ENCODE measurements around the gene LZTR1.

The LZTR1 gene

DNA sequence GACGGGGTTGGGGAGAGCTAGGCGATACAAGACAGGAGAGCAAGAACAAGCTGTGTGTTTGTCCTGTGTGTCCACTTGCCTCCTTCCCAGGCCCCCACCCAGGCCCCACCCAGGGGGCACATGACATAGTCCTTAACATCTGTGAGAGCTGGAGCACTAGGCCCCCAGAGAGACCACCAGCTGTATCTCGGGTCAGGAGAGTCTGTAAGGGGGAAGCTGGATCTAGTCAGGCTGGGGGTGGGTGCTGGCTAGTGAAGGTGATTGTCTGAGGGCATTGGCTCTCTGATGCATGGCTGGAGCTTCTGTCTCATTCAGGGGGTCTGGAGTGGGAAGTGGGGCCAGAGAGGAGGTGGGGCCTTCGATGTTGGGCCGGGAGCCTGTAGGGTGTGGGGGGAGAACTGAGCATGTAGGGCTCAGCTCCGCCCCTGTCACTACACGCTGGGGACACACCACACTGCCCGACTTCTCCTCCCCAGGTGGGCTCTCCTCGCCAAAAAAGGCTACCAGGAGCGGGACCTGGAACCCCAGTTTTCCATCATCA, 33.4 kb downstream of the LZTR1 start:
- no peak for DNase-seq (ENCODE audit: low read depth in 2 of 2)

GRCh38 chr22:21016644-21017420, 34.7 kb downstream of the LZTR1 start:
- no peak for DNase-seq (ENCODE audit: low read depth in 2 of 2)

DNA sequence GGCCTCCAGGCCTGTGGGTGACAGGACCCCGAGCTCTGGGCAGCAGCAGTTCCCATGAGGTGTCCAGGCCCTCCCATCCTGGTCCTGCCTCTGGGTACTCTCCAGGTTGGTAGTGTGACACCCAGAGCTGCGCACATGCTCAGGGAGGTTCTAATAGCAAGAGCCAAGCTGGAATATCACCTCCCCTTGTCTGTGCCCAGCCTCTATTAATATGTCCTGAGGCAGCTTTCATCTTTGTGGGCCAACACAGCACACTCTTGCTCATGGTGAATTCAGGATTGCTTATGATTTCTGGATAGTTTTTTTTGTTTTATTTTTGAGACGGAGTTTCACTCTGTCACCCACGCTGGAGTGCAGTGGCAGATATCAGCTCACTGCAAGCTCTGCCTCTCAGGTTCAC, 36.2 kb downstream of the LZTR1 start:
- DNase-seq (ENCODE audit: low read depth in 2 of 2): no peak

DNA sequence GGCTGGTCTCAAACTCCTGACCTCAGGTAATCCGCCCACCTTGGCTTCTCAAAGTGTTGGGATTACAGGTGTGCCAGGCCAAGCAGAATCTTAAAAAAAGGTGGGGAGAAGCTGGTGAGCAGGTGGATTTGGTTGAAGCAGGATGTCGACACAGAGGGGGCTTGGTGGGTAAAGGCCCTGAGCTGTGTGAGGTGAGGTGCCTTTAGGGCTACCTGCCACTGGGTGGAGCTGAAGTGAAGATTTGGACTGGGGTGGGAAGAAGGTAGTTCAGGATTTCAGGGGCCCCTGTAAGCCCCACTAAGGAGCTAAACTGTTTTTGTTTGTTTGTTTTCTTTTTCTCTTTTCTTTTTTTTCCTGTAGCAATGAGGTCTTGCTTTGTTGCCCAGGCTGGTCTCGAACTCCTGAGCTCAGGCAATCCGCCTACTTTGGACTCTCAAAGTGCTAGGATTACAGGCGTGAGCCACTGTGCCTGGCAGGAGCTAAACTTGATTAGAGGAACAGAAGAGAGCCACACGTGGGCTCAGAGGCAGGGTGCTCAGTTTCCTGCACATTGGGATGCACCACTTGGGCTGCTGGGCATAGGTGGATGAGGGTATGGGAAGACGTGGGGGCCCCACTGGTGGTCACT, 38.8 kb downstream of the LZTR1 start:
- DNase-seq (ENCODE audit: low read depth in 2 of 2): no peak

GRCh38 chr22:21022507-21022906, 40.4 kb downstream of the LZTR1 start:
- no peak for DNase-seq (ENCODE audit: low read depth in 2 of 2)

- no peak for DNase-seq (ENCODE audit: low read depth in 2 of 2)
These were observed 41.0 kb downstream of the LZTR1 start for GRCh38 chr22:21022955-21023614.

GRCh38 chr22:21025266-21025665, 43.2 kb downstream of the LZTR1 start:
- DNase-seq (ENCODE audit: low read depth in 2 of 2): no peak

- DNase-seq (ENCODE audit: low read depth in 2 of 2): no peak
These were observed 44.0 kb downstream of the LZTR1 start for GRCh38 chr22:21025763-21026755.

DNA sequence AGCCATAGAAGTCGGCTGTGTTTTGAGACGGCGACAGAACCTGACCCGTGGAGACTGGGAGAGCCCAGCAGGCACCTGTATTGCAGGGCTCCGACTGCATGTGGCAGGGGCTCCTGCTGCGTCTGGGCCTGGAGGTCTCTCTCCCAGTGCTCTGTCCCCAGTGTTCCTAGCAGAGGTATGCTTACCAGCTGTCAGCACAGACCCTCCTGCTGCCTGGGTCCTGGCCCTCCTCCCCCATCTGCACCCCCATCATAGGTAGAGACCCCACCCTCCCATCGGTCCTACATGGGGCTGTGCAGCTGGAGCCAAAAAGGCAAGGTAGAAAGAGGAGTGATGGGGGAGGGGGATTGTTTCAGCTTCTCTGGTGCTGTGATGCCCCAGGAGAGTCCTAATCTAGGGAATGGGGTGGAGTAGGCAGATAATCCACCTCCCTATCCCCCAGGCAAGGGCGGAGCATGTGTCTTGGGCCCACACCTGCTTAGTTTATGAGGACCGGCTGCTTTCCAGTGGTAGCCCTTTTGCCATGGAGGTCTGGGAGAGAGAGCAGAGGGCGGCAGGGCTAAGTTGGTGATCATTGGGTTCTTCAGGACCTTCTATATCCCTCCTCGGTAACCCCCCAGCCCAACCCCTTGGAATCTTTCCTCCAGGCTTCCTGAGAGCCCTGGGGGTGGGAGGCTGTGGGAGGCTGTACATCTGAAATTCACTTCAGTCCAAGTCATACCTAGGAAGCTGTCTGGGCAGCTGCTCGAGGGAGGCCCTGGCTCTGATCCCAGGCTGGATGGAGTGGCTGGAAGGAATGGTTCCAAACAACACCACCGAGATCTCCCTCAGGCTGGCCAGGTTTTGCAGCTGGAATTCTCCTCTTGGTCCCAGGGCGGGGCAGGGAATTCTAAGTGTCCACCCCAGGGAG, 44.9 kb downstream of the LZTR1 start:
- DNase-seq (ENCODE audit: low read depth in 2 of 2): no peak

GRCh38 chr22:21028277-21029251, 46.5 kb downstream of the LZTR1 start:
- no peak for DNase-seq (ENCODE audit: low read depth in 2 of 2)

DNA sequence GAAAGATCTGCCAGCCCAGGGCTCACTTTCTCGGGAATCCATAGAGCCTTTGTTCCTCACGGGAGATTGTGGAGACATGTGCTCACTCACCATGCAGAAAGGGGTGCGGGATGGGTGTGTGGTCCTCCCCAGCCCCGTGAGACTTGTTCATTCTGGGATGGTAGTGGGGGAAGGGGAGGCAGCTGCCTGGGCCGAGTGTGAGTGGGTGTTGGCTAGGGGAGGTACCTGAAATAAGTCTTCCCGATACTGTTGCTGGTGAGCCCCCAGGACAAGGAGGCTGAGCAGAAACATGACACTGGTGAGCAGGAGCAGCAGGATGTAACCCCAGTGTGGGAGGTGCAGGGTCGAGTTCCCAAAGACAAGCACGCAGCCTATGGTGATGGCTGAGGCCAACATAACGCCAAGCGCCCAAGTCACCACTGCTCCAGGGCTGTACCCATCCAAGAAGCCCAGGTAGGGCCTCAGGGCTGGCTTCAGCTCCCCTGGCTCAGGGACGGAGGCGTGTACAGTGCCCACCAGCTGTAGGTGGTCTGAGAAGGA, 47.5 kb downstream of the LZTR1 start:
- no peak for DNase-seq (ENCODE audit: low read depth in 2 of 2)

GRCh38 chr22:21030032-21030431, 47.9 kb downstream of the LZTR1 start:
- DNase-seq (ENCODE audit: low read depth in 2 of 2): no peak

DNA sequence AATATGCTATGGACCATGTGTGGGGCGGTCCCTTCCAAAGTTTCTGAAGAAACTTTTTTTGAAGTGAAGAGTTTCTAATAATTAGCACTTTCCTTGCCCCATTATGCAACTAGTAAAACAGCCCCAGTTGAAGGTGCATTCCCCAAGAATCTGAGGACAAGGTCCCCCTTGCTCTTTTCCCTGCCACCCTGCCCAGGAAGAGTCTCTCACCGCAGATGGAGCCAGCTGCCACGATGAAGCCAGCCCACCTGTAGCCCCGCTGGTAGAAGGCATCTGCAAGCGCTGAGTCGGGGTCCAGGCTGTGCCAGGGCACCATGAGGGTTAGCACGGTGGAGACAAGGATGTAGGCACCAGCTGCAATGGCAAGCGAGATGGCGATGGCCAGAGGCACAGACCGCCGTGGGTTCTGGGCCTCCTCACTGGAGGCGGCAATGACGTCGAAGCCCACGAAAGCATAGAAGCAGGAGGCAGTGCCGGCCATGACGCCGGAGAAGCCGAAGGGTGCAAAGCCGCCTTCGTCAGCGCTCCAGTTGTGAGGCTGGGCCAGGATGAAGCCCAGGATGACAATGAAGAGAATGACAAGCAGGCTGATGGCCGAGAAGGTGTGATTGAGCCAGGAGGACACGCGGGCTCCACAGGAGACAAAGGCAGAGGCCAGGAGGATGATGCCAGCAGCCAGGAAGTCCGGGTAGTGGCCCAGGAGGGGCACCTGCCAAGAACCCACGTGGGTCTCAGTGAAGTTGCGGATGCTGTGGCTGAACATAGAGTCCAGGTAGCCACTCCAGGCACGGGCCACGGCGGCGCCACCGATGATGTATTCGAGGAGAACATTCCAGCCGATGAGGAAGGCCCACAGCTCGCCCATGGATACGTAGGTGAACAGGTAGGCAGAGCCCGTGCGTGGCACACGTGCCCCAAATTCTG, 48.8 kb downstream of the LZTR1 start:
- no peak for DNase-seq (ENCODE audit: low read depth in 2 of 2)

GRCh38 chr22:21031545-21032036, 49.5 kb downstream of the LZTR1 start:
- DNase-seq (ENCODE audit: low read depth in 2 of 2): no peak

DNA sequence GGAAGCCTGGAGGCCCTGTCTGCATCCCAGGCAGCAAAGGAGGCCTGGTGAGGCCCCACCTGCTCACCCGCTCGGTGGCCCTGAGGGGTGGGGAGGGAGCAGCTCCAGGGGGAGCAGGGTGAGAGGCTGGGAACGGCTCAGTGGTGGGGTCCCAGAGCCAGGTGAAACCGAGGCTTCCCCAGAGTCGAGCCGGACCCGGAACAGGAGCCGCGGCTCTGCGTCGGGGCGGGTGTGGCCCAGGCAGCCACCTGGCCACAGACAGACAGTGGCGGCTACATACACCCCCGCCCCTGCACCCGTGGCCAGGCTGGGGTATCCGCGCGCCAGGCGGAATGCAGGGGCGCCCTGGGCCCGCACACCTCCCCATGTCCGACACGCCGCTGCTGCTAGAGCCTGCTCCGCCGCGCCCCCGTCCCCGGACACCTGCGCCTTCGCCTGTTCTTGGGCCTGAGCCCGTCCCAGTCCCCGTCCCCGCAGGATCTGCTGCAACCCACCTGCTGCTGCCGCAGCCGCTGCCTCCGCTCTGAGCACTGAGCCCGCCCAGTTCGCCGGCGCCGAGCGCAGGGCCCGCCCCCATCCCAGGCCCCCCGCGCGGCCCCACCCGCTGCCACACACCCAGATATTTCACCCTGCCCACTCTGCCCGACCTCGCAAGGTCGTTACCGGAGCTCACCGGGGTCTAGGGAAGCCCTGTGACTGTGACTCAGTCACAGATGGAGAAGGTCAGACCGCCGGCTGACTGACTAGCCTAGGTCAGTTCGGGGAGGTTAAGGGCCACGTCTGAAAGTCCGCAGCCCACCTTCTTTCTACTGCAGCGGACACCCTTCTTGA, 50.2 kb downstream of the LZTR1 start, which contains the start of gene SLC7A4:
TSS of gene SLC7A4 (minus strand) at position 525 of the 831 bp plus-strand sequence. CDS start 749 bp downstream, outside the sequence.
- no peak for DNase-seq (ENCODE audit: low read depth in 2 of 2)

GRCh38 chr22:21032868-21033688, 51.0 kb downstream of the LZTR1 start:
- no peak for DNase-seq (ENCODE audit: low read depth in 2 of 2)

All from stimulated activated CD4-positive, alpha-beta T cell treated with anti-CD3 and anti-CD28 coated beads, Interleukin-1b, Interleukin-23, amount 100 ng/mL, for 1 hour (primary cell).